8988T (cell line): ENCODE measurements around the gene PIP5K1B.

Experiments
- DNase-seq: peaks from one replicate; pipeline ENCODE4 v3.0.0; 2011

Gene PIP5K1B

GRCh38 chr9:68739621-68740174 lies 34.7 kb downstream of the PIP5K1B start:
- no peak for DNase-seq

- DNase-seq, result no peak
These were observed 35.5 kb downstream of the PIP5K1B start for GRCh38 chr9:68740561-68740960.

GRCh38 chr9:68741234-68741633 lies 36.2 kb downstream of the PIP5K1B start:
- no peak for DNase-seq

DNA sequence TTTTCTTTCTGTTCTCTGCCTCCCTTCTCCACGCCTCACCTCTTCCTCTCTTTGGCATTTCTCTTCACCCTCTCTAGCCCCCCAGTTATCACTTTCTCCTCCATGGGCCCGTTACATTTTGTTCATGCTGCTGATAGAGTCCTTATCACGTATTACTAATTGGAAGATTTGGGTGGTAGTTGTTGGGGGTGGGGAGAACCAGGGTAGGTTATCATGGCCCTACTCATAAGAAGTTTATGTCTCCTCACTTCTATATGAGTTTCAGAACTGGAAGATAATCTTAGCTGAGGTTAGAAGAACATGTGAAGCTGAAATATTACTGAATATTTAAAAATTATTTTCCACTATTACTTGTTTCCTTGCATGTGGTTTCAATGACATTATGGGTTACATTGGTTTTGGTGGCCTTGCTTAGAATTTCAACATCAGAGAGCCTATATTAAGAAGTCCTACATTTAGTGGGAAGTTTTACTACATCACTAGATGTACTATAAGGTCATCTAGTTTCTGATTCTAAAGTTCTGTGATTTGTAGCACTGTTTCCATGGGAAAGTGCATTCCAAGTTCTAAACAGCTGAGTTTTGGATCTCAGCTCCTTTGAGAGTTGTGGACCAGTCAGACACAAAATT lies 36.8 kb downstream of the PIP5K1B start:
- DNase-seq, result no peak

- no peak for DNase-seq
These were observed 37.3 kb downstream of the PIP5K1B start for GRCh38 chr9:68742333-68742730.

GRCh38 chr9:68744426-68744825 lies 39.4 kb downstream of the PIP5K1B start:
- DNase-seq, result no peak

DNA sequence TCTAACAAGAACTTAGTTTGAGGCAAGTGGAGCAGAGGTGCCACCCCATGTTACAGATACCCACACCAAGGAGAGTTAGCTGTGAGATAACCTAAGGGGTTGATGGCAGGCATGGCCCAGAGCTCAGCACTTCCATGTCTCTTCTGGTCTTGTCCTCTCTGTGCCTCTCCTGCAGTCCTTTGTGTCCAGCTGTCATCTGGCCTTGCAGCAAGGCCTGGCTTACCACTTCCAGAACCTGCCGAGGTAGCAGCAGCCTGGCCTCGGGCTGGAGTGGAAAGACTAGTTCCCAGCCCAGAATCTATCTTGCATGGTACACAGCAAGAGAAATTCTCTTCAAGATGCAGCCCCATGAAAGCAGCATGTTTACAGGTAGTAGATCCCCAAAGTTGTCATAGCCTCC lies 41.5 kb downstream of the PIP5K1B start:
- no peak for DNase-seq

GRCh38 chr9:68747043-68747533 lies 42.0 kb downstream of the PIP5K1B start:
- DNase-seq, result no peak

DNA sequence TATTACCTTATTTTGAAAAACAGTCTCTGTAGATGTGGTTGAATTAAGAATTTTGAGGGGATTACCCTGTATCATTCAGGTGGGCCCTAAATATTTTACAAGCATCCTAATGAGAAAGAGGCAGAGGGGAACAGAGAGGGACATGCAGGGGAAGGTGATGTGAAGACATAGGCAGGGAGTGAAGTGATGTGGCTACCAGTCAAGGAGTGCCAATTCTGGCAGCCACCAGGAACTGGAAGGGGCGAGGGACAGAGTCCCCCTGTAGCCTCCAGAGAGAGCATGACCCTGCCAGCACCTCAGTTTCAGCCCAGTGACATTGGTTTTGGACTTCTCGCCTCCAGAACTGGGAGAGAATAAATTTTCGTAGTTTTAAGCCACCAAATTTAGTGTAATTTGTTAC lies 44.1 kb downstream of the PIP5K1B start:
- no peak for DNase-seq

- DNase-seq, result no peak
These were observed 44.6 kb downstream of the PIP5K1B start for GRCh38 chr9:68749579-68750159.

- no peak for DNase-seq
These were observed 45.2 kb downstream of the PIP5K1B start for GRCh38 chr9:68750255-68750654.

- DNase-seq, result no peak
These were observed 45.7 kb downstream of the PIP5K1B start for GRCh38 chr9:68750786-68751185.

DNA sequence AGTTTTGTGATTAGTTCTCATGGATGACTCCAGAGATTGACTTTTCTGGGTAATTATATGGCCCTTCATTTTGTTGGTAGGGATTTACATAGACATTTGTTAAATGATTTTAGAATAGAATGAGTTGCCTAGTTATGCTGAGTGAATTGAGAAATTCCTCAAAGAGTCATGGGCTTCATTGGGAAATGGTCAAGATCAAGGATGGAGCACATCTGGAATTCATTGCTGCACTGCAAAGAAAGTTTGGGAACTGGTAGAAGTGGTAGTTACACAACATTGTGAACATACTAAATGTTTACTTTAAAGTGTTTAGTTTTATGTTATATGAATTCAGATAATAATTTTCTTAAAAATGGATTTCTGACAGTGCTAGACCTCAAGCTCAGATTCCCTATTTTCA lies 46.5 kb downstream of the PIP5K1B start:
- no peak for DNase-seq

DNA sequence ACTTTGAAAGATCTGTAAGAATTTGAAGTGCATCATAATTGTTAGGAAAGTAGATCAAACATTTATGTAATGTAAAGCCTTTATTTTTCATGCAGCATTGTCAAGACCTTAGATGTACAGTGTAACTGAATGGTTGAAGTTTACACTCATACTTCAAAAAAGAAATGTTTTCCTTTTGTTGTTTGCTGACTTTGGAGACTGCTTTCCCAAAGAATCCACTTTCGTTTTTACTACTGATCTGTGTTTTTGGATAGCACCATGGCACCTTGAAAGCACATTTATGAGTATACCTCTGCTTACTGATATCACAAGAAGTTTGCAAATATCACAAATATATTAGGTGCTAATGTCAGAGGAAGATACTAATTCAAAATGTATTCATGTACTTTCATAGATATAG lies 50.0 kb downstream of the PIP5K1B start:
- DNase-seq, result no peak

GRCh38 chr9:68755752-68756151 lies 50.7 kb downstream of the PIP5K1B start:
- DNase-seq, result no peak

DNA sequence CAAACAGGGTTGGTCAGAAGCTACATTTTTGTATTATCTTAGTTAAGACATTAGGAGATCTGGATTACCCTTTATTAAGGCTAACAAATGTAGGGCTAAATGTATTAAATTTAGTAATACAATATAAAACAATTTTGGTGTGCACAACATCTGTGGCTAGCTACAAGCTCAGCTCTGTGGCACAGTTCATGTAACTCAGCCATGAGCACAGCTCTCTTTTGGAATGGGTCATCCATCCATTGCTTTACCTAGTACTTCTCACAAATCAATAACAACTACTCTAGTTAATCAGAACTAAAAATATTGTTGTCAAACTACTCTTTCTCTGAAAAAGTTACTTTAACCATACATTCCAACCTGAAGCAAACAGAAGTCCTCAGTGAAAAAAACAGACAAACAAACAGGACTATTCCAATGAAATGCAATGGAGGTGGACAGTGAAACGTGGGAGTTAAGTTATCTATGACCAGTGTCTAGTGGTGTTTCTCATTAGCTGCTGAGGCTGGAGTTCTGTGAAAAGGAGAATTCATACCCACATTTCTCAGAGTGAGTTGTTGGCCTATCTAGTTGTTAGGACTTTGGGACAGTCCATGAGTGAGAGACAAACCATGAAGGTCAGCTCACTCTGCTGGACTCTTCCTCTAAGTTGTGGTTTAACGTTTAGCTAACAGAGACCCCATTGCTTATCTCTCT lies 55.1 kb downstream of the PIP5K1B start:
- DNase-seq, result no peak

DNA sequence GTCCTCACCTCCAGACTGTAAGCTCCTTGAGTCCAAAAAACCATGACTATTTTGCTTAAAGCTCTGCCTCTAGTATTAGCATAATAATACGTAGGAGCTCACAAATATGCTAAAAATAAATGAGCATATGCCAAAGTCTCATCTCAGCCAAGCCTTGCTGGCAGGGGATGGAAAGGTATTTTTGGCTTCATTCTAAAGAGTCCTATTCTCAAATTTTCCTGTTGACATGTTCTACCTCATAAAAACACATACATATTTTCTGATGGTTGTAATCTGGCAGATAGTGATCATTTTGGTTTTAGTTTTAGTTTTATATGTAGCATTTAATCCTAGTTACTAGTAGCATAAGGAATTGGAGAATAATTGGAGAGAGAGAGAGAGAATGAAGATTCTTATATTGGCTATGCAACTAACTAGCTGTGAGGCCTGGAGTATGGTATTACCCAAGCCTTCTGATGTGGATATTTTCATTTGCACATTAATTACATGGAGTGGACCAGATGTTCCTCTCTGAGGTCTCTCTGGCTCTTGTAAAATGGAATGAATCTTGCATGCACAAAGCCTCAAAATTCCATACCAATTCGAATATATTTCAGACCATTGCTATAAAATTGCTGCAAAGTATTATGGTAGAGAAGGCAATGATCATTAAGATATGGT lies 55.8 kb downstream of the PIP5K1B start:
- DNase-seq, result no peak

DNA sequence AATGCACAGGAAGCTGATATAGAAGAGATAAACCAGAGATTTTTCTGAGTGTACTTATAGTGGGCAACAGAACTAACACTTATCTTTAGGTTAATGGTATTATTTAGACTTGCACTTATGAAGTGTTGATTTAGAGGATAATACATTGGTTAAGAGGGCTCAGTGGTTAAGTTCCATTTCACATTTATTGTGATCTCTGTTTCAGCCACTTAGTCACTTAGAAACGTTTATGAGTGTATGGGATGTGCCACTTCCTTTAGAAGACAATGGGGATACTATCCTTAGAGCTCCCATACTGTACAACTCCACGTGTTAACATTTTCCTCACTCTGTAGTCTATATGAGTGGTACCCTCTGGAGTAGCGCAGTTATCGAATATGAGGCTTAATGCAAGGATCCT lies 57.5 kb downstream of the PIP5K1B start:
- no peak for DNase-seq

DNA sequence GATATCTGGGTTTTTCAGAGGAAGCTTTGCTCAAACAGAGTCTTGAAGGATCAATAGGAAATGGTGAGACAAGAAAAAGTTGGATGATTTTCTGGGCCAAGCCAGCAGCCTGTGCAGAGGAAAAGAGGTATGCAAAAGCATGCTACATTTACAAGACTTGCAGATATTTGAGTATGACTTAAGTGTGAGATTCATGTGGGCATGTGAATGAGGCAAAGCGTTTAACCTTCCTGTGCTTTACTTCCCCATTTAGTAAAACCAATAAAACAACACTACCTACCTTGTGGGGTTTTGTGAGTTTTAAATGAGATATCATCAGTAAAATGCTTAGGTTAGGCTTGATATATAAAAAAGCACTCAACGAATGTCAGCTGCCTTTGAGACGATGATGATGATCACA lies 58.1 kb downstream of the PIP5K1B start:
- DNase-seq, result no peak

GRCh38 chr9:68768619-68769018 lies 63.6 kb downstream of the PIP5K1B start:
- no peak for DNase-seq

DNA sequence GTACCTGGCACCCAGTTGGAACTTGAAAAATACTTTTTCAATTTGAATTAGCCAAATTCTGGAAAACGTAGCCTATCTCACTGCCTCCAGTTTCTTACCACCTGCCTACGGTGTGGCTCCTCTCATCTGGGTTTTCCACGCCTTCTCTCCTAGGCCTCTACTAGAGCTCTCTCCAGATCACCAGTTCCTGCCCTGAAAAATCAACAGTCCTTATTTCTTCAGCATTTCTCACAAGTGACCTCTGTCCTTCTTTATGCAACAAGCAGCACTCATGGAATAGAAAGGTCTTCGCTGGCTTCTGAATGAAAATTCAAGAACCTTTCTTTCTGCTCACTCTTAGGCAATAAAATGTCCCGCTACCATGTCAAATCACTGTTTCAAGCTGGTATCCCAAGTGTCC lies 64.8 kb downstream of the PIP5K1B start:
- DNase-seq, result no peak

DNA sequence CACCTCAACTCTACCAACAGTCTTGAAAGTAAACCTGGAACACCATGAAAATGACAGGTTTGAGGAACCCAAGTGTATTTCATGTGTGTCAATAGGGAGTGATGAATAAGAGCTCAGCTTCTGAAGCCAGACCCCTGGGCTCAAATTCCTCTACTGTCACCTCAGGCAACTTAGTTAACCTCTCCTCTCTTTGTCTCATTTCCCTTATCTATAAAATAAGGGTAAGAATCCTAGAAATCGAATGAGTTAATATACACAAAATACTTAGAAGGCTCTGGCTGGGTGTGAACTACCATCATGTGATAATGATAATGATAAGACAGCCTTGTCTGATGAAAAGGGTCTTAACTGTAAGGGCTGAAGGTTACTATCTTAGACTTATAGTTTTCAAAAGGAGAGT lies 66.3 kb downstream of the PIP5K1B start:
- DNase-seq, result no peak

DNA sequence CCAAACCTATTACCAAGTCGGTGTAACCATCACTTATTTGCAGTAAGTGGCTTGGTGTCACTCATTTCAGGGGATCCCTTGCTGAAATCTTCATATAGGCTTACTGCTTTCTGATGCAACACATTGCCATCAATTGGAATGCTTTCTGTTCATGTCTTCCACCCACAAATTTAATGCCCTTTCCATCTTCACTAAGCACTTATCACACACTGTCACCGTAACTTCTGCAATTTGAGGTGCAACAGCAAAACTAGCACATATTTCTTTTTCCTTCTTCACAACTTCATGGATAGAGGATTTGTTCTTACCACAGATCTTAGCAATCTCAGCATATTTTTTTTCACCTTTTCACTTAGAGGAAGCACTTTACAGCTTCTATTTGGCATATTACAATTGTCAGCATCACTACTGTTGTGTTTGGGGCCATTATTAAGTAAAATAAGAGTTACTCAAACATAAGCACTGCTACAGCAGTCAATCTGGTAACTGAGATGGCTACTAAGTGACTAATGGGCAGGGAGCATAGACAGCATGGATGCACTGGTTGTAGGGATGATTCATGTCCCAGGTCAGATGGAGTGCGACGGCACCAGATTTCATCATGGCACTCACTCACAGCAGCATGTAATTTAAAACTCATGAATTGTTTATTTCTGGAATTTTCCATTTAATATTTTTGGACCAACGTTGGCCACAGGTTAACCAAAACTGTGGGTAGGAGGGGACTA lies 70.1 kb downstream of the PIP5K1B start:
- DNase-seq, result no peak
